ENCODE data around the gene ACTN2. TPM values are rescaled to one million over a fixed set of nuclear protein-coding genes. Genes with fewer than 3 reads are reported as not detected.

The ACTN2 gene
- total RNA-seq, 1 donor, result not detected

GRCh38 chr1:236700903-236701302, 14.6 kb downstream of the ACTN2 start:
- H3K9me3 ChIP-seq (ENCODE audit: low read depth, low read length), result no peaks in the 10 kb centered on the region
- H3K4me1 ChIP-seq (ENCODE audit: insufficient read depth, low read length), result no peaks in the 10 kb centered on the region
- H2AFZ ChIP-seq (ENCODE audit: low read length), result no peak overlapping the region
- no peak overlapping the region for H3K4me3 ChIP-seq (ENCODE audit: insufficient read depth, low read length)
- no peaks in the 10 kb centered on the region for H3K79me2 ChIP-seq (ENCODE audit: insufficient read depth, low read length)
- no peak for DNase-seq (ENCODE audit: insufficient read length, low spot score, missing footprints)
- no peak overlapping the region for H3K4me2 ChIP-seq (ENCODE audit: insufficient read depth, low read length)
- TF ChIP-seq CTCF (IDR thresholded peaks at IDR 0.05; ENCODE audit: extremely low read depth, low read depth, low read length), result no peak
- H3K27ac ChIP-seq (ENCODE audit: low read depth, low read length), result no peak overlapping the region
- no peaks in the 10 kb centered on the region for H3K27me3 ChIP-seq (ENCODE audit: insufficient read depth, low read length)
- H4K20me1 ChIP-seq (ENCODE audit: insufficient read depth, low read length), result no peaks in the 10 kb centered on the region
- H3K36me3 ChIP-seq (ENCODE audit: insufficient read depth, low read length), result no peaks in the 10 kb centered on the region

DNA sequence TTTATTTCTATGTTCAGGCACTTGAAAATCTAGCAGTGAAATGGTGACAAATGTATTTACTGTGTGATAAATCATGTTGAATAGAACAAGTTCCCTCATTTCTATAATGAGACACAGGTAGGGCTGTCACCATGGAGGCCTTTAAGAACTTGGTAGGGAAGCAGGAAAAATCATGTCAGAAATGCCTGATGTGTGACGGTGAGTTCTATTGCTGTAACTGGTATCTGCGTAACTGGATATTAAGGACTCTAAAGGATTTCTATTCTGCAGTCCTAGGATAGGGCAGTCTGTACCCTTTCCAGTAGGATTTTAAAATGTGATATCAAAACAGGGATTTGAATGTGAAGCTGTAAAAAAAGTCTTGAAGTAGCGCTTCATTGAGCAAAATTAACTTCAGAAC, 15.5 kb downstream of the ACTN2 start:
- H3K27me3 ChIP-seq (ENCODE audit: insufficient read depth, low read length), result no peaks in the 10 kb centered on the region
- H2AFZ ChIP-seq (ENCODE audit: low read length), result no peak overlapping the region
- H3K9me3 ChIP-seq (ENCODE audit: low read depth, low read length), result no peaks in the 10 kb centered on the region
- no peak overlapping the region for H3K27ac ChIP-seq (ENCODE audit: low read depth, low read length)
- no peak overlapping the region for H3K4me2 ChIP-seq (ENCODE audit: insufficient read depth, low read length)
- H3K4me1 ChIP-seq (ENCODE audit: insufficient read depth, low read length), result no peaks in the 10 kb centered on the region
- DNase-seq (ENCODE audit: insufficient read length, low spot score, missing footprints), result no peak
- no peaks in the 10 kb centered on the region for H3K79me2 ChIP-seq (ENCODE audit: insufficient read depth, low read length)
- no peak overlapping the region for H3K4me3 ChIP-seq (ENCODE audit: insufficient read depth, low read length)
- H4K20me1 ChIP-seq (ENCODE audit: insufficient read depth, low read length), result no peaks in the 10 kb centered on the region
- TF ChIP-seq CTCF (IDR thresholded peaks at IDR 0.05; ENCODE audit: extremely low read depth, low read depth, low read length), result no peak
- no peaks in the 10 kb centered on the region for H3K36me3 ChIP-seq (ENCODE audit: insufficient read depth, low read length)

GRCh38 chr1:236702791-236703394, 16.6 kb downstream of the ACTN2 start:
- no peak overlapping the region for H2AFZ ChIP-seq (ENCODE audit: low read length)
- H3K27ac ChIP-seq (ENCODE audit: low read depth, low read length), result no peak overlapping the region
- no peaks in the 10 kb centered on the region for H3K4me1 ChIP-seq (ENCODE audit: insufficient read depth, low read length)
- no peaks in the 10 kb centered on the region for H3K27me3 ChIP-seq (ENCODE audit: insufficient read depth, low read length)
- H4K20me1 ChIP-seq (ENCODE audit: insufficient read depth, low read length), result no peaks in the 10 kb centered on the region
- DNase-seq (ENCODE audit: insufficient read length, low spot score, missing footprints), result no peak
- no peak overlapping the region for H3K4me3 ChIP-seq (ENCODE audit: insufficient read depth, low read length)
- no peaks in the 10 kb centered on the region for H3K9me3 ChIP-seq (ENCODE audit: low read depth, low read length)
- no peaks in the 10 kb centered on the region for H3K79me2 ChIP-seq (ENCODE audit: insufficient read depth, low read length)
- H3K36me3 ChIP-seq (ENCODE audit: insufficient read depth, low read length), result no peaks in the 10 kb centered on the region
- TF ChIP-seq CTCF (IDR thresholded peaks at IDR 0.05; ENCODE audit: extremely low read depth, low read depth, low read length), result no peak
- no peak overlapping the region for H3K4me2 ChIP-seq (ENCODE audit: insufficient read depth, low read length)

GRCh38 chr1:236705771-236706170, 19.5 kb downstream of the ACTN2 start:
- no peaks in the 10 kb centered on the region for H3K36me3 ChIP-seq (ENCODE audit: insufficient read depth, low read length)
- H4K20me1 ChIP-seq (ENCODE audit: insufficient read depth, low read length), result no peaks in the 10 kb centered on the region
- DNase-seq (ENCODE audit: insufficient read length, low spot score, missing footprints), result no peak
- no peak overlapping the region for H3K27ac ChIP-seq (ENCODE audit: low read depth, low read length)
- H3K4me1 ChIP-seq (ENCODE audit: insufficient read depth, low read length), result no peaks in the 10 kb centered on the region
- no peaks in the 10 kb centered on the region for H3K79me2 ChIP-seq (ENCODE audit: insufficient read depth, low read length)
- no peak overlapping the region for H2AFZ ChIP-seq (ENCODE audit: low read length)
- TF ChIP-seq CTCF (IDR thresholded peaks at IDR 0.05; ENCODE audit: extremely low read depth, low read depth, low read length), result no peak
- no peaks in the 10 kb centered on the region for H3K27me3 ChIP-seq (ENCODE audit: insufficient read depth, low read length)
- H3K4me3 ChIP-seq (ENCODE audit: insufficient read depth, low read length), result no peak overlapping the region
- H3K9me3 ChIP-seq (ENCODE audit: low read depth, low read length), result no peaks in the 10 kb centered on the region
- no peak overlapping the region for H3K4me2 ChIP-seq (ENCODE audit: insufficient read depth, low read length)
